Sigmoid colon (tissue), 3 donors: Measurements from ENCODE around the gene ZNF350.

Source experiments
- POLR2A ChIP-seq, 2 donors: fragments of 450-650 bp; IDR thresholded peaks; one replicate each; pipeline ENCODE4 v1.6.1; 2016; ENCODE audit warnings: antibody characterized with exemption in 2 of 2, mild to moderate bottlenecking in 2 of 2, moderate library complexity in 2 of 2
- TF ChIP-seq, protein P1 (sequence below), 4 experiments: fragments of 450-650 bp in 3 of 4; fragments of 200-600 bp in 1 of 4; IDR thresholded peaks; one replicate each; pipeline ENCODE4 v1.5.1; 2016 to 2019; ENCODE audit warnings: antibody characterized with exemption in 4 of 4, mild to moderate bottlenecking in 3 of 4, moderate library complexity in 2 of 4

- TF ChIP-seq, protein P1, sequence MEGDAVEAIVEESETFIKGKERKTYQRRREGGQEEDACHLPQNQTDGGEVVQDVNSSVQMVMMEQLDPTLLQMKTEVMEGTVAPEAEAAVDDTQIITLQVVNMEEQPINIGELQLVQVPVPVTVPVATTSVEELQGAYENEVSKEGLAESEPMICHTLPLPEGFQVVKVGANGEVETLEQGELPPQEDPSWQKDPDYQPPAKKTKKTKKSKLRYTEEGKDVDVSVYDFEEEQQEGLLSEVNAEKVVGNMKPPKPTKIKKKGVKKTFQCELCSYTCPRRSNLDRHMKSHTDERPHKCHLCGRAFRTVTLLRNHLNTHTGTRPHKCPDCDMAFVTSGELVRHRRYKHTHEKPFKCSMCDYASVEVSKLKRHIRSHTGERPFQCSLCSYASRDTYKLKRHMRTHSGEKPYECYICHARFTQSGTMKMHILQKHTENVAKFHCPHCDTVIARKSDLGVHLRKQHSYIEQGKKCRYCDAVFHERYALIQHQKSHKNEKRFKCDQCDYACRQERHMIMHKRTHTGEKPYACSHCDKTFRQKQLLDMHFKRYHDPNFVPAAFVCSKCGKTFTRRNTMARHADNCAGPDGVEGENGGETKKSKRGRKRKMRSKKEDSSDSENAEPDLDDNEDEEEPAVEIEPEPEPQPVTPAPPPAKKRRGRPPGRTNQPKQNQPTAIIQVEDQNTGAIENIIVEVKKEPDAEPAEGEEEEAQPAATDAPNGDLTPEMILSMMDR (IDR thresholded peaks at IDR 0.05), result no peak
- no peak for TF ChIP-seq POLR2A (IDR thresholded peaks at IDR 0.05)
Observed at GRCh38 chr19:51944798-51945552, 41.7 kb downstream of the ZNF350 start.
